AG09309 (cell line): Measurements from ENCODE around the gene LGI1.

Source experiments
- DNase-seq: peaks from one replicate; pipeline ENCODE4 v3.0.0-alpha.2; 2010; ENCODE audit warnings: low read depth
- H3K4me3 ChIP-seq: 2 replicates; pipeline ENCODE4 v1.5.1; 2011; ENCODE audit warnings: mild to moderate bottlenecking, low read depth, low read length, moderate library complexity; ENCODE audit not compliant: control insufficient read depth
- CTCF ChIP-seq: IDR thresholded peaks from 2 replicates; pipeline ENCODE4 v1.5.1; 2011; ENCODE audit warnings: mild to moderate bottlenecking, low read depth, low read length, inconsistent platforms; ENCODE audit not compliant: insufficient read depth, control insufficient read depth; ENCODE audit errors: missing control alignments

LGI1 gene

DNA sequence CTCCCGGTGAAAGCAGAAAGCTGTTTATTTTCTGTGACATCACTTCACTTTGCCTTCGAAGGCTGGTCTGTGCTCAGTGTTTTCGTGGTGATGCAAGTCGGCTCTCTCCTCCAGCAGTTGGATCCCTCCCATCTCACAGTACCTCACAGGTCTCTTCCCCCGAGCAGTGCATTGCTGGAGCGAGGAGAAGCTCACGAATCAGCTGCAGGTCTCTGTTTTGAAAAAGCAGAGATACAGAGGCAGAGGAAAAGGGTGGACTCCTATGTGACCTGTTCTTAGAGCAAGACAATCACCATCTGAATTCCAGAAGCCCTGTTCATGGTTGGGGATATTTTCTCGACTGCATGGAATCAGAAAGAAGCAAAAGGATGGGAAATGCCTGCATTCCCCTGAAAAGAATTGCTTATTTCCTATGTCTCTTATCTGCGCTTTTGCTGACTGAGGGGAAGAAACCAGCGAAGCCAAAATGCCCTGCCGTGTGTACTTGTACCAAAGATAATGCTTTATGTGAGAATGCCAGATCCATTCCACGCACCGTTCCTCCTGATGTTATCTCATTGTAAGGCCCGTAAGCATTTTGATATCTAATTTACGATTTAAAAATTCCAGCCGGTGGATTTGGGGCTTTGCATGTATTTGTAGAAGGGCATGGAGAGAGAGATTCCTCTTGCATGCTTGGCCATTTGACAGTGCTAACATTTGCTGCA lies at the start of gene LGI1:
Gene LGI1, plus strand, starts transcription at position 136 of the 707 bp plus-strand sequence. Its CDS starts 209 bp downstream, at position 345.
- no peak within 1 kb of the TSS for H3K4me3 ChIP-seq
- no peak for TF ChIP-seq CTCF
- no peak for DNase-seq

GRCh38 chr10:93710333-93710909 lies 47.3 kb upstream of the LGI1 start:
- no peak for DNase-seq
- TF ChIP-seq CTCF, result no peak

GRCh38 chr10:93711891-93712290 lies 45.8 kb upstream of the LGI1 start:
- no peak for TF ChIP-seq CTCF
- H3K4me3 ChIP-seq, result no peak overlapping the region
- no peak for DNase-seq

More at GRCh38 chr10:93710333-93710909, 47.3 kb upstream of the LGI1 start:
- H3K4me3 ChIP-seq, result no peak overlapping the region

DNA sequence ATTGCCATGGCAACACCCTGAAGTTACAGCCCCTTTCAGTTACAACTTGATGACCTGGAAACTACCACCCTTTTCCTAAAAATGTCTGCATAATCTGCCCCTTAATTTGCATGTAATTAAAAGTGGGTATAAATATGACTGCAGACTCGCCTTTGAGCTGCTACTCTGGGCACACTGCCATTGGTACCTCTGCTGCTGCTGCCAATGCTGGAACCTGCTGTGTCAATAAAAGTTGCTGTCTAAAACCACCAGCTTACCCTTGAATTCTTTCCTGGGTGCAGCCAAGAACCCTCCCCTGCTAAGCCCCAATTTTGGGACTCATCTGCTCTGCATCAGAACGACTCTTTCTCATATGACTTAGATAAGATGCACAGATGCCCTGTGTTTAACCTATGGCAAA lies 45.1 kb upstream of the LGI1 start:
- TF ChIP-seq CTCF, result no peak
- H3K4me3 ChIP-seq, result no peak overlapping the region
- DNase-seq, result no peak

DNA sequence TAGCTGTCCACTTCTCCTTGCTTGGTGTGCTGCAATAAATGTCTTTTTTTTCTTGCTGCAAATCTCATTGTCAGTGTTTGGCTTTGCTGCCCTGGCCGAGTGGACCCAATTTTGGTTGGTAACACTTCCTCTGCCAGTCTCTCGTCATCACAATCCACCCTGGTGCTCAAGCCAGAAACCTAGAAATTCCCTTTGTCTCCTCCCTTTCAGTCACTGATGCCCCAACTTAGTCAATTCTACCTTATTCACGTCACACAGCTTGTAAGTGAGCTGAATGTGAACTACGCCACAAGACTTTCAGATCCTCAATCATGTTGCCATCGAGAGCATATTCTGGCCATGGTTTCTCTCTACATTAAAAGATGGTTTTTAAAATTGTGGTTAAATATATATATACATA lies 42.4 kb upstream of the LGI1 start:
- DNase-seq, result no peak
- no peak for TF ChIP-seq CTCF
- no peak overlapping the region for H3K4me3 ChIP-seq

GRCh38 chr10:93716766-93717165 lies 41.0 kb upstream of the LGI1 start:
- H3K4me3 ChIP-seq, result no peak overlapping the region
- no peak for TF ChIP-seq CTCF
- DNase-seq, result no peak
